Measurements from ENCODE around the gene KDM3A.

Gene KDM3A

GRCh38 chr2:86413296-86414094, 27.7 kb upstream of the KDM3A start:
- H3K4me3 ChIP-seq (ENCODE audit: low read length) = no peak overlapping the region
- no peaks in the 10 kb centered on the region for H3K4me1 ChIP-seq (ENCODE audit: control insufficient read depth, insufficient read depth, low read length)
- no peaks in the 10 kb centered on the region for H3K27me3 ChIP-seq (ENCODE audit: control insufficient read depth, insufficient read depth, low read length)
- no peaks in the 10 kb centered on the region for H3K36me3 ChIP-seq (ENCODE audit: control insufficient read depth, insufficient read depth, low read length)
- no peak overlapping the region for H3K9ac ChIP-seq (ENCODE audit: low read length)
- no peak overlapping the region for H3K27ac ChIP-seq (ENCODE audit: low read depth, low read length)

- Histone ChIP-seq H3K27ac (ENCODE audit: low read depth, low read length) (no peak overlapping the region), H3K27me3 (ENCODE audit: control insufficient read depth, insufficient read depth, low read length) (no peaks in the 10 kb centered on the region), H3K9ac (ENCODE audit: low read length) (no peak overlapping the region), H3K4me3 (ENCODE audit: low read length) (no peak overlapping the region), H3K4me1 (ENCODE audit: control insufficient read depth, insufficient read depth, low read length) (no peaks in the 10 kb centered on the region), H3K36me3 (ENCODE audit: control insufficient read depth, insufficient read depth, low read length) (no peaks in the 10 kb centered on the region)
Measured at GRCh38 chr2:86414996-86415395, 26.2 kb upstream of the KDM3A start.

GRCh38 chr2:86416146-86416545, 25.0 kb upstream of the KDM3A start:
- no peak overlapping the region for H3K27ac ChIP-seq (ENCODE audit: low read depth, low read length)

DNA sequence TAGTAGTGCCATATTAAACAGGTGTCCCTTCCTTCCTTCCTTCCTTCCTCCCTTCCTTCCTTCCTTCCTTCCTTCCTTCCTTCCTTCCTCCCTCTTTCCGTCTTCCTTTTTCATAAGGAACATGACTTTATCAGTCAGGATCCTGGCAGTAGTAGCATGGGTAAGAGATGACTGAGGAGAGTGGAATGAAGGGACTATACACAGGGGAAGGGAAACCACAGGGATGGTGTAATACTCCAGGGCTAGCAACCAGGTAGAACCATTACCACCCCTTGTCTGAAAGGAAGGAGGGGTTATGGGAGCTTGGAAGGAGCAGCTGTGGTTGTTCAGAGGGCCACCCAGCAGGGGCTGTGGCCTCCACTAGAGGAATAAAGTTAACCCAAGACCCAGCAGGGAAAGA, 23.2 kb upstream of the KDM3A start:
- Histone ChIP-seq H3K4me1 (ENCODE audit: control insufficient read depth, insufficient read depth, low read length) (no peaks in the 10 kb centered on the region), H3K27ac (ENCODE audit: low read depth, low read length) (no peak overlapping the region), H3K4me3 (ENCODE audit: low read length) (no peak overlapping the region), H3K9ac (ENCODE audit: low read length) (no peak overlapping the region), H3K36me3 (ENCODE audit: control insufficient read depth, insufficient read depth, low read length) (no peaks in the 10 kb centered on the region), H3K27me3 (ENCODE audit: control insufficient read depth, insufficient read depth, low read length) (no peaks in the 10 kb centered on the region)

More at GRCh38 chr2:86416146-86416545, 25.0 kb upstream of the KDM3A start:
- H3K27me3 ChIP-seq (ENCODE audit: control insufficient read depth, insufficient read depth, low read length) = no peaks in the 10 kb centered on the region
- no peaks in the 10 kb centered on the region for H3K4me1 ChIP-seq (ENCODE audit: control insufficient read depth, insufficient read depth, low read length)
- no peak overlapping the region for H3K4me3 ChIP-seq (ENCODE audit: low read length)
- H3K9ac ChIP-seq (ENCODE audit: low read length) = no peak overlapping the region
- no peaks in the 10 kb centered on the region for H3K36me3 ChIP-seq (ENCODE audit: control insufficient read depth, insufficient read depth, low read length)

DNA sequence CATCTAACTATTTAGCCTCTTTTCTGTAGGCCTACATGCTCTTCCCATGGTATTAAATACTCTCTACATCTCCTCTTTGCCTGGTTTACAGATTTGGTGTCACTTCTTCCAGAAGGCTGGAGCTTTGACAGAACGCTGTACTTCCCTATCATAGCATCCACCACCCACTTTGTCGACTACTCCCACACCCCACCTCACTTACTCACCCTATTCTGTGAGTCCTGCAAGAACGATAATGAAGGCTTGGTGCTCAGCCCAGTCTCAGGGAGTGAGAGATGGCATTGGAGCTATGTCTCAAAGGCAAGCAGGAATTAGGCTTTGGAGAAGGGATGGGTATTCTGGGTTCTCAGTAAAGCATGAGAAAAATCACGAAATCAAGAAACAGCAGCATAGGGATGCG, 20.3 kb upstream of the KDM3A start:
- Histone ChIP-seq H3K36me3 (ENCODE audit: control insufficient read depth, insufficient read depth, low read length) (no peaks in the 10 kb centered on the region), H3K4me1 (ENCODE audit: control insufficient read depth, insufficient read depth, low read length) (no peaks in the 10 kb centered on the region), H3K27me3 (ENCODE audit: control insufficient read depth, insufficient read depth, low read length) (no peaks in the 10 kb centered on the region), H3K9ac (ENCODE audit: low read length) (no peak overlapping the region), H3K27ac (ENCODE audit: low read depth, low read length) (no peak overlapping the region), H3K4me3 (ENCODE audit: low read length) (no peak overlapping the region)

DNA sequence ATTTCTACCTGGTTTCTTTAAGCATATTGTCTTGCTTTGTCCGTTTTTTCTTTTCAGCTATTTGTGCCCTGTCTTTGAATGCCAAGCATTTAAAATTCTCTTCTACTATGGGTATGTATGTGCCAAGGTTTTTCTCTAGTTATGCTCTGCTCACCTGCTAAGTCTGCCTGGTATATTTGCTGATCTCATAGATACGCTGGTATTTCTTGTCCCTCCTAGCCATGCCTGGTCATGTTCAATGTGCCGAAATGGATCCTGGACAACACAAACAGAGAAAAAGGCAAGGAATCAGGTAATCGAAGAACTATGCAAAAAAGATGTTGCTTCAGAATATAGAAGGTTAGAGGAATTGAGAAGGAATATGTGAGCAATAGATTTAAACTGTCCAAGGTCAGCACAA, 14.9 kb upstream of the KDM3A start:
- Histone ChIP-seq H3K36me3 (ENCODE audit: control insufficient read depth, insufficient read depth, low read length) (no peaks in the 10 kb centered on the region), H3K27me3 (ENCODE audit: control insufficient read depth, insufficient read depth, low read length) (no peaks in the 10 kb centered on the region), H3K4me1 (ENCODE audit: control insufficient read depth, insufficient read depth, low read length) (no peaks in the 10 kb centered on the region), H3K4me3 (ENCODE audit: low read length) (no peak overlapping the region), H3K9ac (ENCODE audit: low read length) (no peak overlapping the region), H3K27ac (ENCODE audit: low read depth, low read length) (no peak overlapping the region)

- no peak overlapping the region for H3K27ac ChIP-seq (ENCODE audit: low read depth, low read length)
- H3K4me3 ChIP-seq (ENCODE audit: low read length) = no peak overlapping the region
- H3K4me1 ChIP-seq (ENCODE audit: control insufficient read depth, insufficient read depth, low read length) = no peaks in the 10 kb centered on the region
- H3K9ac ChIP-seq (ENCODE audit: low read length) = no peak overlapping the region
- no peaks in the 10 kb centered on the region for H3K36me3 ChIP-seq (ENCODE audit: control insufficient read depth, insufficient read depth, low read length)
- no peaks in the 10 kb centered on the region for H3K27me3 ChIP-seq (ENCODE audit: control insufficient read depth, insufficient read depth, low read length)
Measured at GRCh38 chr2:86429335-86429734, 11.8 kb upstream of the KDM3A start.

GRCh38 chr2:86430368-86430767, 10.8 kb upstream of the KDM3A start:
- no peaks in the 10 kb centered on the region for H3K27me3 ChIP-seq (ENCODE audit: control insufficient read depth, insufficient read depth, low read length)
- H3K36me3 ChIP-seq (ENCODE audit: control insufficient read depth, insufficient read depth, low read length) = no peaks in the 10 kb centered on the region
- no peak overlapping the region for H3K4me3 ChIP-seq (ENCODE audit: low read length)
- H3K4me1 ChIP-seq (ENCODE audit: control insufficient read depth, insufficient read depth, low read length) = no peaks in the 10 kb centered on the region
- no peak overlapping the region for H3K27ac ChIP-seq (ENCODE audit: low read depth, low read length)
- H3K9ac ChIP-seq (ENCODE audit: low read length) = no peak overlapping the region

- H3K27ac ChIP-seq (ENCODE audit: low read depth, low read length) = no peak overlapping the region
- no peaks in the 10 kb centered on the region for H3K36me3 ChIP-seq (ENCODE audit: control insufficient read depth, insufficient read depth, low read length)
- H3K4me1 ChIP-seq (ENCODE audit: control insufficient read depth, insufficient read depth, low read length) = no peaks in the 10 kb centered on the region
- H3K4me3 ChIP-seq (ENCODE audit: low read length) = no peak overlapping the region
- no peak overlapping the region for H3K9ac ChIP-seq (ENCODE audit: low read length)
- H3K27me3 ChIP-seq (ENCODE audit: control insufficient read depth, insufficient read depth, low read length) = no peaks in the 10 kb centered on the region
Measured at GRCh38 chr2:86433137-86433536, 8.0 kb upstream of the KDM3A start.

DNA sequence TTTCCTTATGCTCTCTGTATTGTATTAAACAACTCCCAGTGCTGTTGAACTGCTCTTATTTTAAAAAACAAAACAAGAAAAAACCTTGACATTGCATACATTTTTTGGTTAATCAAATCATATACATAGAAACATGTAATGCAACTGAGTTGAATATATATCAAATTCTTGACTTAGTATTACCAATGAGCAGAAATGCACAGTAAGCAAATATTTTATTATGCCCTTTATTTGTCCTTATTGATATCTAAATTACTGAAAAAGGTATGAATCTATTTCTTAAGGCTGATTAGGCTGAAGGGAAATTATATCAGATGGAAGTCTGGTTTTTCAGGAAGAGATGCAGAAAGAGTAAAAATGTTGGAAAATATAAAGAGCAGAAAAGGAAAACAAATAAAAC, 6.9 kb upstream of the KDM3A start:
- H3K4me1 ChIP-seq (ENCODE audit: control insufficient read depth, insufficient read depth, low read length) = no peaks in the 10 kb centered on the region
- no peak overlapping the region for H3K4me3 ChIP-seq (ENCODE audit: low read length)
- H3K27ac ChIP-seq (ENCODE audit: low read depth, low read length) = no peak overlapping the region
- no peaks in the 10 kb centered on the region for H3K36me3 ChIP-seq (ENCODE audit: control insufficient read depth, insufficient read depth, low read length)
- no peaks in the 10 kb centered on the region for H3K27me3 ChIP-seq (ENCODE audit: control insufficient read depth, insufficient read depth, low read length)
- no peak overlapping the region for H3K9ac ChIP-seq (ENCODE audit: low read length)

DNA sequence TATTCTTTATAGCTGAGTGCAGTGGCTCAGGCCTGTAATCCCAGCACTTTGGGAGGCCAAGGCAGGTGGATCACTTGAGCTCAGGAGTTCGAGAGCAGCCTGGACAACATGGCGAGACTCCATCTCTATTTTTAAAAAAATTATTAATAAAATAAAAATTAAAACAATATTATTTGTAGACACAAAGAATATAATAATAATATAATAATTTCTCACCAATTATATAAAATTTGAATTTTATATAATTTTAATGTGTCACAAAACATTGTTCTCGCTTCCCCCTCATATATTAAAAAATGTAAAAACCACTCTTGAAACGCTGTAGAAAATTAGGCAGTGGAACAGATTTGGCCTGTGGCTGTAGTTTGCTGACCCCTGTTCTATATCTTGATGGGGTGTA, 5.6 kb upstream of the KDM3A start:
- H3K36me3 ChIP-seq (ENCODE audit: control insufficient read depth, insufficient read depth, low read length) = no peaks in the 10 kb centered on the region
- H3K4me1 ChIP-seq (ENCODE audit: control insufficient read depth, insufficient read depth, low read length) = no peaks in the 10 kb centered on the region
- H3K27me3 ChIP-seq (ENCODE audit: control insufficient read depth, insufficient read depth, low read length) = no peaks in the 10 kb centered on the region
- no peak overlapping the region for H3K9ac ChIP-seq (ENCODE audit: low read length)
- no peak overlapping the region for H3K4me3 ChIP-seq (ENCODE audit: low read length)
- H3K27ac ChIP-seq (ENCODE audit: low read depth, low read length) = no peak overlapping the region

GRCh38 chr2:86436328-86436727, 4.8 kb upstream of the KDM3A start:
- Histone ChIP-seq H3K4me3 (ENCODE audit: low read length) (no peak overlapping the region), H3K36me3 (ENCODE audit: control insufficient read depth, insufficient read depth, low read length) (no peaks in the 10 kb centered on the region), H3K9ac (ENCODE audit: low read length) (no peak overlapping the region), H3K4me1 (ENCODE audit: control insufficient read depth, insufficient read depth, low read length) (no peaks in the 10 kb centered on the region), H3K27me3 (ENCODE audit: control insufficient read depth, insufficient read depth, low read length) (no peaks in the 10 kb centered on the region), H3K27ac (ENCODE audit: low read depth, low read length) (no peak overlapping the region)

GRCh38 chr2:86439879-86440630, 1.1 kb upstream of the KDM3A start:
- peak overlapping the region; percentile 93 for H3K27ac ChIP-seq (ENCODE audit: low read depth, low read length)
- no peak overlapping the region for H3K4me3 ChIP-seq (ENCODE audit: low read length)
- no peaks in the 10 kb centered on the region for H3K36me3 ChIP-seq (ENCODE audit: control insufficient read depth, insufficient read depth, low read length)
- no peak overlapping the region for H3K9ac ChIP-seq (ENCODE audit: low read length)
- H3K27me3 ChIP-seq (ENCODE audit: control insufficient read depth, insufficient read depth, low read length) = no peaks in the 10 kb centered on the region
- peaks cover 18% of the 10 kb centered on the region for H3K4me1 ChIP-seq (ENCODE audit: control insufficient read depth, insufficient read depth, low read length)

Measured in rectal smooth muscle tissue (tissue), 1 donor.